Measurements from ENCODE around the gene BMPER.

The BMPER gene

DNA sequence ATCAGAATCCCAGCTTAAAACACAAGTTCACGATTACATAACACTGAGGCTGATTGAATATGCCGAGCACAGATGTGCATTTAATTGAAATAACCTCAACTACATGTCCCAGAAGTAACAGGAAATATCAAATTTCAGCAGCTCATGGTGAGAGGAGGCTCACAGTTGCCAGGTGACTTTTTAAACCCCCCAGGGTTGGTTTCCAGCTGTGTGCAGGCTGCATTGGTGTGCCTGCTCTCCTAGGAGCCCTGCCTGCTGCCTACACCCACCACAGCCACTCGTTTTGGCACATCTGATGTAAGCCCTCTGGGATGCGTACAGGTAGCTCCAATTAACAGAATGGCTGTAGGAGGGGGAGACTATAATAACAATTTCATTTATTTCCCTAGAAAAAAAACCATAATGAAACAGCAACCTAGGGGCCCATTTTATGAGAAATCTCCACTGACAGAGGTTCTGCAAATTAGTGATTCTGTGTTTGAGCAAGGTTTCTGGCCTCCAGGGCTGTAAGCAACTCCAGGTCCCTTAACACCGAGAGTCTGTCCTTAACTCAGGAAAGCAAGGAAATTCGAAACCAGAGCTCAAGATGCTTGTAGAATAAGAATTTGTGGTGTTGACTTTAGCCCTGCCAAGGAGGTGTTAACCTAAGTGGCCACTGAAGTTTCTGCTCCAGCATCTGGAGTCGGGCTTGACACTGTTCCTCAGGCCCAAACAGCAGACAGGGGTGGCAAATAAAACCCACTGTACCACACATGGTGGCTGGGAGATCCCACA is 161.9 kb downstream of the BMPER start:
- no peak for DNase-seq

DNA sequence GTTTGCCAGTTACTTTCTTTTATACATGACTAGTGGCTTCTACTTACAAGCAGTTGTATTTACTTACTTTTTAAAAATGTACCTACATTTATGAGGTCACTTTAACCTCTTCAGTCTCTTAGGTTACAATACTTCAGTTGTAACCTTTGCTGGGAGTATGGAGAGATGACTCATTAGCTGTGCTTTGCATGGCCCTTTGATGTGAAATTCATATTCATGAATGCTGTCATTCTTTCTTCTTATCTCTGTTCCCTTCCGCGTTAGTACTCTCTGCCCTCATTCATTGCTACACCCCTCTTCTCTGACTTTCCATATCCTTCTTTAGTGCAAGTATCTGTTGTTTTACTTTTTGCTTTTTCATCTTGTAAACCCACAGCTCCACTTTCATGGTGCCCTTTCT is 164.3 kb downstream of the BMPER start:
- no peak for DNase-seq

DNA sequence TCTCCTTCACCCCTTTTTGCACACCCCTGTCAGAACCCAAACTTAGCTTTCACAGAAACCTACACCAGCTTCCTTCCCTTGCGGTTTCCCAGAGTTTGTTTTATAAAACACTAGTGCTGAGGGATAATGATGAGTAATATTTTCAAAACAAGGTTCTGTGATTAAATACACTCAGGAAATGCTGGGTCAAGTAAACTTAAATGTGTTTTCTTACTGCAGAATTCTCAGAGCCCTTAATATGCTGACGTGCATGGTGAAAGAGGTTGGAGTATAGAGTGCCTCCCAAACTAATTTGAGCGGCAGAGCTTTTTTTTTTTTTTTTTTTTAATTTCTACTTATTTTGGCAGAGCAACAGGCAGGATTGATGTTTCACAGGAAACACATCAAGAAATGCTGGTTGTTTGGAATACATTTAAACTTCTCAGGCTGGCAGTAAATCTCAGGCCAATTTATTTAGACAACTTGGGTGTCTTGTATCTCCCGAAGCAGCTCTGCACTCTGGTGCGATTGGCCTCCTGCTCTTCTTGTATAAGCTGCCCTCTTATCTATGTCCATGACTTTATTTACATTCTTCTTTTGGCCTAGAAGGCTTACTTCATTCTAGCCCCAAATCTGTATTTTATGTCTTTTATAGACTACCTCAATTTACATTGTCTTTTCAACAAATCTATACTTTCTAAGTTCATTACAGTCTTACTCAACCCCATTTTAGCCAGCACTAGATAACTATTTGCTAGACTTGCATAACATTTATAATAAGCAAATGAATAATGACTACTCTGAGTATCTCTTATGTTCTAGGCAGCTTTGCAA is 165.4 kb downstream of the BMPER start:
- no peak for DNase-seq

DNA sequence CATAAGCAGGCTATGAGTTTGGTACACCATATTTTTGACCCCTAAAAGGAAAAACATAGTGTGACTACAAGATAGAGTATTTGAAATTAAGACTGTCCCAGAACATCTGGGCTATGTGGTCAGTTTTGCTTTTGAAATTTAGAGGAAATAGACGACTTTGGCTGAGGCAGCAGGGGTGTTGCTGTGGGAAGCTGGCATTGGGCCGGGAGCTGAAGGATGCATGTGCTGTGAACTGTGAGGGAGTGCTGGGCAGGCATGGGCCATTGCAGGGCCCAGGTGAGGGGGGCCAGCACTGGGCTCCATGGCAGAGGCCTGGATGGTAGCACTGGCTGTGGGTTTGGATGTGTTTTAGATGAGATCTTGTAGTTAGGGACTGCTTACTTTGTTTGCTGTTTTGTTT is 168.3 kb downstream of the BMPER start:
- no peak for DNase-seq

DNA sequence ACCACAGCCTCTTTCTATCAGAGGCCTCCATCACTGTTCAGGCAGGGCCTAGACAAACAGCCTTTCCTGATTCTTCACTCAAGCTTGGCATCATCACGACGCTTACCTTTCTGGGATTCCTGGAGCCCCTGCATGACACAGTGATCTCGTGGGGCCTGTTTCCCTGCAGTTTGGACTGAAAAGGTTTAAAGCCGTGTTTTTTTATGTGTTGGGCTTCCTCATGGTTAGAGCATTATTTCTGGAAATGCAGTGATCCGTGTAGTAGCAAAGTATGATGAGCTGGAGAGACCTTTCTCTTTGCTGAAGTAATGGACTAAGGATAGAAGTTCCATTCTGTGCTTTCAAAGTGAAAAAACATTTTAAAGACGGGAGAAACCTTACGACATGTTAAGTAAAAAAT is 169.1 kb downstream of the BMPER start:
- no peak for DNase-seq

DNA sequence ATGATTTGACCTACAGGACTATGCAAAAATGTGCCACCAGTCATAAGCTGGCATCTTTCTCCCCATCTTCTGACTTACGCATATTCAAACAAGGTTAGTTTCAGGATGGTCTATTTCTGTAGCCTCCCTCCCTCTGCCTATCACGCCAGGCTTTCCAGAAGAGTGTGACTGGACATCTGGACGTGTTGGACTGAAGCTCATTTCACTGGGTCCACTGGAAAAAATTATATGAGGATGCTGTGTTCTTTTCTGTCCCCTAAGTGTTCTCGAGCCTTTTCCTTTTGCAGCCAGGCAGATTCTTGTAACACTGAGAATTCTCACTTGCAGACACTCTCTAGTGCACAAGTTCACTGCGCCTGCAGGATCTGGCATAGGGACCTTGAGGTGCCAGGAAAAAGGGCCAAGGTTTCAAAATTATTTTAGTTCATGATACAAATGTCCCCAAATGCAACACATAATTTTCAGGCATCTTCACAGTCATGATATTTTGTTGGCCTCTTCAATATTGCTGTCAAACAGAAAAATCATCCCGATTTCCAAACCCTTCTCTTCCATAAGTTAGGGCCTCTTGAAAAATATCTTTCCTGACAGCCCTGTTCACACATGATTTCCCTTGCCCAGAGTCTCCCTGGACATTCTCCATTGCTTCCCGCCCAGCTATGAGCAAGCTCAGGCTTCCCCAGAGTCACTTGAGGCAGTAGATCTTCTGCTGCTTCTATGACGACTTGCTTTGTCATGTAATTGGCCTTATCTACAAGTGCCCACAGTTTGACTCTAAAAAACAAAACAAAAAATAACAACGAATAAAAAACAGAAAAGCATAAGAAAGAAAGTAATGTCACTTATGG is 170.4 kb downstream of the BMPER start:
- DNase-seq, result no peak

DNA sequence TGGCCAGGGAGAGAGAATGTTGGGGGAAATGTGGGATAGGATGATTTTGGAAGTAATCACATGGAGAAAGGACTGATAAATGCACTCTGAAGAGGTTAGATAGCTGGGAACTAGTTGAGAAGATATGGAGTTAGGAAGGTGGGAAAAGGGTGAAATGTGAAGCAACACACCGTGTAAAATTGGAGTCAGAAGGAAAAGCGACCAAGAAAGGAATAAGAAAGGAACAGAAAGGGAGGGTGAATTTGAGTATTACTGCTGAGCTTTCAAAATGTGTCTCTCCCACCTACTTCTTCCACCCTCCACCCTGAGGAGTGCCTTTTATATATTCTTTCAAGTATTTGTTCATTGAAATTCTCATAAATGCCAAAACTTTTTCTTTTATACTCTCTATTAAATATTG is 171.8 kb downstream of the BMPER start:
- no peak for DNase-seq

DNA sequence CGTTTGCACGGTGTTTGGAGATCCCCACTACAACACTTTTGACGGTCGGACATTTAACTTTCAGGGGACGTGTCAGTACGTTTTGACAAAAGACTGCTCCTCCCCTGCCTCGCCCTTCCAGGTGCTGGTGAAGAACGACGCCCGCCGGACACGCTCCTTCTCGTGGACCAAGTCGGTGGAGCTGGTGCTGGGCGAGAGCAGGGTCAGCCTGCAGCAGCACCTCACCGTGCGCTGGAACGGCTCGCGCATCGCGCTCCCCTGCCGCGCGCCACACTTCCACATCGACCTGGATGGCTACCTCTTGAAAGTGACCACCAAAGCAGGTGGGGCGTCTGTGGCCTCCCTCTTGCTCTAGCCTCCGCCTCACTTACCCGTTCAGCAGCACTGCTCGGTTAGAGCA is 173.5 kb downstream of the BMPER start:
- no peak for DNase-seq

DNA sequence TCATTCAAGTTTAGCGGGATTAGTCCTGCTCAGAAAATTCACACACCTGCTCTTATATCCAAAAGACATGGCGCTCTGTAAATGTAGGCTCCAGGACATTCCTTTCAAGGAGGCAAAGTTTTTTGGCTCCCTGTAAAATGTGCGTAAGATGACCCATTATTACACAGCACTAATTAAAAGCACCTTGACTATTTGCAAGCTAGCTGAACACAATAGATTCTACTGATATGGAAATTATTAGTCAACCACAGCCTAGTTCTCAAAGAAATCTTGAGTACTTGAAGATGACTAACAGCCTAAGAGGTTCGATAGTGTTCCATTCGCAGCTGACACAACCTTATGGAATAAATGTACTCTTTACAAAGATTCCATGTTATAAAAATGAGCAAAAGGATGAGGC is 175.2 kb downstream of the BMPER start:
- DNase-seq, result no peak

DNA sequence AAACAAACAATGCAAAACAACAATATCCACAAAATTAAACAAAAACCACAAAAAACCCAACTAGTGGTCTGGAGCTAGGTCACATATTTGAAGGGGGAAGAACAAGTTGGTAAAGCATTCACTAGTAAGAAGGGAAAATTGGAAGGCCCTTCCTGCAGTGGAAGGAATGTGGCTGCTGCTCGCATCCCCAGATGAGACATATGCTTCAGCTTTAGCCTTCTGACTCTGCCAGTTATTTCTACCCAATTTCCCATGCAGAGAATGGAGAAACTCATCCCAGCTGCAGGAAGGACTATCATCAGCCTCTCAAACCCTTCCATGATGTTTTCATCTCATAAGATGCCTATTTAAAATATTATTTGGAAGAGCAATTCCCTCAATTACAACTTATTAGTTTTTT is 176.6 kb downstream of the BMPER start:
- DNase-seq, result no peak

DNA sequence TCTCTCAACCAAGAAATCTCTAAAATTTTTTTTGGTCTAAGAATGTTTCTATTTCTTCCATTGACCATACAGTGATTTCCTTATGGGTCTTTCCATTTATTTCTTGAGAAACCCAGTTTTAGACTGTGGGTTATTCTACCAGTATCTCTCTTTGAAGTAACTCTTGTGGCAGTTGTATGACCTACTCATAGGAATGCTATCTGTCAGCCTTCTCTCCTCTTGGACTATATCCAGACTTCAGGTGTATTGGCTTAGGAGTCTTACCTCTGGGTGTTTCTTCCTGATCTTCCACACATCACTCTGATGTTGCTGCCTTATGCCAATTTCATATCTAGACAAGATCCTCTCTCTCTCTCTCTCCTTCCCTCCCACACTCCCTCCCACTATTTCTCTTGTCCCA is 178.1 kb downstream of the BMPER start:
- no peak for DNase-seq

DNA sequence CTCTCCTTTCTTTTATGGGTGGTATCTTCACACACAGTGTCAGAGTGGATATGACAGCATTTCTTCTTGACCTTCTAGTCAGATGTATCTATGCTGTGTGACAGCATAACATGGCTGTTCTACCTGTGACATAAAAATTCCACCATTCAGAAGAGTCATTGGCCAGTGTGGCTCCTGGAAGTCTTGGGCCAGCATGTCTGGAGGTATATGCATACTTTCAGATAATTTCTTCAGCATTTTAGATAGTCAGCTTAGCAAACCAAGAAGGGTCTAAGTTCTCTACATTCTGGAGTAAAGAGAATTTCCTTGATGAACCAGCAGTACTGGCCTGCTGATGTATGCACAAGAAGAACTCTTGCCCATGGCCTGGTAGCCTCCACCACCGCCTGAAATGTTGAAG is 179.3 kb downstream of the BMPER start:
- no peak for DNase-seq

DNA sequence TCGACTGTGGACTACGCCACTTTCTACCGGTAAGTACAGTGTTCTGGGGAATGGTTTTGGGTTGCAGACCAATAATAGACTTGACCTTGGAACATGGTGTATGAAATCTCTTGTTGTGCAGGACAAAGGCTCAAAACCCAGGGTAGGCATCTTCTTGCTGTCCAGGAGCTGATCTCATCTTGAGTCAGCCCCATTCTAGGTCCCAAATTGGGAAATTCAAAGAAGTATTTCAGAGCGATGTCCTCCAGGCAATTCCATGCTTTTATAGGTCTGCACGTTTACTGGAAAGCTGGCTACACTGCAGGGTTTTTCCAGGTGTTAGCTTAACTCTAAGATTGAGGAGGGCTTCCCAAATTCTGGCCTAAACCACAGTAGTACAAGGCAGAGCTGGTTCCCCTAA is 180.7 kb downstream of the BMPER start:
- DNase-seq, result no peak

DNA sequence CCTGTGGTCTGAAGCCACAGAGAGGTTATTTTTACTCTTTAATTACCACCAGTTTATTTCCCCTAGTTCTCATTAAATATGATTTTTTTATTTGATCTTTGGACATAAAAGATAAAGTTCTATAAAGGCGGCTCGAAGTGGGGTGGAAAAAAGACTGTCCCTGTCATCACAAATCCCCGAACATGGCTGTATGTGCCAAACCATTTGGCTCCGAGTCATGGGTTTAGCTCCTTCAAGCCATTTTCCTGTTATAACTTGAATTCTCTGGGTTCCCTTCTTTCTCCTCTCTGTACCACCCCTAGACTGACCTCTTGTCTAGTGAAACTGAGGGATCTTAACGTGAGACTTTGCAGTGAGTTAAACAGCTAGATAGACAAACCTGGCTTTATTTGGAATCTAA is 181.6 kb downstream of the BMPER start:
- no peak for DNase-seq

DNA sequence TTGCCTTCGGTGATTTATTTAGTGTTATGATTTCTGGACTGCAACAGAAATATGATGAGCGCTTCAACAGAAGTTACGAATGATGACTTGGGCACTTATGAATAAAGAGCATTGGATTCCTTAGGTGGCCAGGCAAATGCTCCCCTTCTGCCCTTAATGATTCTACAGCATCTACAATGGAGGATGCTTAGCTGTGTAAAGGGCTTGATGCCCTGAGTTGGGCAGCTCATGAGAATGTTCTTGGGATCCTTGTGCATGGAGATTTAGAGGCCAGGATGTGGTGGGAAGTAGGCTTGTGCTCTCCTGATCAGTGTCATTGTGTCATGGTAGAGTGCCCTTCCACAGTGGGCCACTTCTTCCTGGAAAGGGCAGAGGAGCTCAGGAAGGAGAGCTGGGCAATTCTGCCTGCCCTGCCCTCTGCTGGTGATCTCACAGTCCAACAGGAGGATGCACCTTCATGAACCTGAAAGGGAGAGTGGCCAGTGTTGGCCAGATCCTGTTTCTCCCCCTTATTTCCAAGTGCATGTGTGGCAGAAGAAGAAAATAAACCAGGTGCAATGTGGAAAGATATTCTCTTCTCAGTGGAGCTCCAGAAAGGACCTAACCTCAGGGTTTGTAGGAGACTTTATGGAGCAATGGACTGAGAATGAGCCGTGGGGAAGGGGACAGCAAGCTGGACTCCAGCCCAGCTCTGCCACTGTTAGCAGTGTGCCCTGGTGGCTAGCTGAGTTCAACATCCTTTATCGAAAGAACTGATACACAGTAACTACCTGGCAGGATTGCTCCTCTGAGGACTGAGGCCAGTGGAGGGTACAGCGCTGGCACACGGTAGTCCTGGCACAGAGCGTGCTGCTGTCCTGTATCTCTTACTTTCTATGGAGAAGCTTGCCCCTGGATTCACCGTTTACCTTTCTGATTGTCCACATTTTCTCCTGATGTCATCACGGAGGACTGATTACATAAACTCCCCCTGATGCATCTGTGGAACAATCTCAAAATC is 182.9 kb downstream of the BMPER start:
- no peak for DNase-seq

DNA sequence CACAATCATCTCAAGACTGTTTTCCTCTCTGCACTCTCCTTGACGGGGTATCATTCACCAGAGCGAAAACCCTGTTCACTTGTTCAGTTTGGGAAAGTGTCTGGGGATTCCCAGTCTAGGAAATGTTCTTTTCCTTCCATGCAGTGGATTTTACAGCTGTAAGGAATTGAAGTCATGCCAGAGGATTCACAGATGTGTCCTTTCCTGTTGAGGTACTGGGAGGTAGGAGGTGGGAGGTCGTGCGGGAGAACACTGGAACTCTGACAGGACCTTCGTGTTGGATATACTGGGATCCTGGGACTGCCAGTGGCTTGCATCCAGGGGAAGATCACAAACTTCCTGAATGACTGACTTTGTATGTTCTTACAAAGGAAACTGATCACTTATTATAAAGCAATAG is 185.5 kb downstream of the BMPER start:
- no peak for DNase-seq

DNA sequence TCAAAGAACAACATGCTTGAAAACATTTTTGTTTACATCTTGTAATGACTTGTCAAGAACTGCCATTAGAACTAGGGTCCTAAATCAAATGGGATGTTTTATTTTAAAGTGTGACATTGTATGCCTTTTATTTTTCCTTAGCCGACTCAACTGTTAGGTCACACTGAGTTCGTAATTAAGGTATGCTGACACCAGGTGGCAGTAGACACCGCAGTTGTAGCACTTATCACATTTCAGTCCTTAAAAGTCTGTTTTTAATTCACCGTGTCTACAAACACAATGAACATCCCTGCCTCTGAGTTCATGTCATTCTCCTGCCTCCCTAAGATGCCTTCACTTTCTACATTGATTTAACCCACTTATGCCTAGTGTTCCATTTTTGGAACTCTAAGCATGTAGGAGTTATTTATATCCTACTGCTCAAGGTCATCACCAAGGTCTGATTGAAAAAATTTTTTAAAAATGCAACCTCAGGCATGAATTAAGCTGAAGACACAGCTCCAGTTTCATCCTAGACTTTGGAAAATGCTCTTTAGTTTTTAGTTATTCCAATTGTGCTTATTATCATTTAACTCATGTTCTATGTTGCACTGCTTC is 186.1 kb downstream of the BMPER start:
- DNase-seq, result no peak

DNA sequence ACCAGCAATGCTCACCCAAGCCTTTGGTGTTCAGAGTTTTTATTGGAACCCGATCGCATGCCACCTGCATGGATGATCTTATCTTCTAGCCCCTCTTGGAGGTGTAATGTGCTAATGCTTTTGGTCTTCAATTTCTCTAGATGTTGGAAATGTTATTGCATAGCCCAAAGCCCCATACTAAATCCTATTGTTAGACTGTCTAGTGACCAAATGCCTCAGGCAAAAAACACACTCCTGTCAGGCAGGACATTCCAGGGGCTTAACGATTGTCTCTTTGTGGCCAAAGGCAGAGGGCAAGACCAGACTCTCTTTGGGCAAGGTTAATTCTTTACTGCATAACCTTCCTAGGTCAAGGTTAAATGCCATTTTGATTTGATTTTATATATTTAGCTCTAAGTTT is 187.9 kb downstream of the BMPER start:
- DNase-seq, result no peak

DNA sequence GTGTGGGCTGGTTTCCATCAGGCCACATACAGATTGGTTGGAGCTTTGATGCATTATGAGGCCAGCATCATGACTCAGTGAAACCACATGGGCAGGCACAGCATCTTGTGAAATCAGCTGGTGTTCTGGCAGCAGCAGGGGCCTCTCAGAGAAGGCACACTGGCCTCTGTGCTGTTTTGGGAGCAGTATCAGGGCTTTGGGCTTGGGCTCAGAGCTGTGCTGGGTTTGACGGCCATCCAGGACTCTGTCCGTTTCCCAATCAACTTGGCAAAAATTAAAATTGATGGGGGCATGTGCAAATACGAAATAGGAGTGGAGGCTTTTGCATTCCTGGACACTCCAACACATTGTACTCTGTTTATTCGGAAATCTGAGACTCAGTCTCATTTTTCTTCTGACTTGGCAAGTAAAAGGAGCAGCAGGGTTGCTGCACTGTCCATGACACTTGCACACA is 190.9 kb downstream of the BMPER start:
- DNase-seq, result no peak

DNA sequence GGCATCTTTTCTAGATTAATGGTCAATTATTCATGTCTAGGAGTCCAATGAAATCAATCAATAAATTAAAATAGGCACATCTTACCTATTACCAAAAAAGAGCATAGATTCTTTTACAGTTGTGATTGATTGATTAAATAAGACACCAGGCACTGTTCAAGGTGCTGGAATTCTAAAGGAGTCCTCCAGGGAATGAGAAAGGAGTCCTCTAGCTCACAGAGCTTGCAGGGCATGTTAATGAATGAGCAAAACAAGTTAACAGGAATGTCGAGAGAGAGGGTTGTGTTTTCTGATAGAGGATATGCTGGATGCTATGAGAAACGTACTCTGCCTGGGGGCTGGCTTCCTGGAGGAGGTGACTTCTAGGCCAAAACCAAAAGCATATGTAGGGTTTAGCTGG is 191.4 kb downstream of the BMPER start:
- no peak for DNase-seq

DNA sequence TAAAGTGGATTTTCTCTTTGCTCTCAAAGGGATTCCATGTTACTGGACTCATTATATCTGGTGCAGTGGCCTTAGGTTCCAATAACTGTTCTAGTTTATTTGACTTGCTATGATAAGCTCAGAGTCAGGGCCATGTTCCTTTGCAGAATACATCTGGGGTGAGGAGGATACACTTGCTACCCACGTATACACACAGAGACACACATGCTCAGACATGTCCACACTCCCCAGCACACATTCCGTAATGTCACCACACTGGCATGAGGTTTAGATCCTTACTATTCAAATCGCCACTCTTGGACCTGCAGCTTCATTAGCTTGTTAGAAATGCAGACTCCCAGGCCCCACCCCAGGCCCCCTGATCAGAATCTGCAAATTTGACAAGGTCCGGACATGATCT is 195.3 kb downstream of the BMPER start:
- no peak for DNase-seq

DNA sequence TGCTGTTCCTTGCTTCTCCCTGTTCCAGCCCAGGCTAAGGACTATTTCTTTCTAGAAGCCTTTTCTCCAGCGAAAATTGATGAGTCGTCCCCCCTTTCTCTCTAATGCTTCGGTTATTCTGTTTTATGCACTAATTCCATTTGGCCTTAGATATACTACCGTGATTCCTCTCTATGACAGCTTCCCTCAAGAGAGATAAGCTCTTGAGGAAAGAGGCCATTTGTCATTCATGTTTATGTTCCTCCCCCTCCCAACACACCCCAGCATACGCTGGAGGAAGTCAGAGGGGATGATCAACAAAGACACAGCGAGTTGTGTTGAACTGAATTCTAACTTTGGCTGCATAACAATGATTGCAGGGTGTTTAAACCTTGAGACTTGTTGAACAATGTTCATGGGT is 198.8 kb downstream of the BMPER start:
- no peak for DNase-seq

Measured in GDM1 (cell line).